GM12801 (cell line): Measurements from ENCODE around the gene LGALS3BP.

Experiments used
- CTCF ChIP-seq: IDR thresholded peaks from one replicate; pipeline ENCODE4 v1.5.1; 2011; ENCODE audit warnings: control low read depth; ENCODE audit not compliant: insufficient read length; ENCODE audit errors: extremely low read depth

LGALS3BP gene

GRCh38 chr17:78933025-78933958 lies 46.4 kb downstream of the LGALS3BP start:
- TF ChIP-seq CTCF, result no peak

- no peak for TF ChIP-seq CTCF
These were observed 49.6 kb downstream of the LGALS3BP start for GRCh38 chr17:78929908-78930775.

- TF ChIP-seq CTCF, result no peak
These were observed 53.8 kb downstream of the LGALS3BP start for GRCh38 chr17:78925662-78926555.

- no peak for TF ChIP-seq CTCF
These were observed 54.5 kb downstream of the LGALS3BP start, which contains the start of gene TIMP2 for GRCh38 chr17:78925234-78925633. TIMP2 (minus strand) TSS chr17:78925387; CDS start chr17:78925088, 299 bp downstream.

- TF ChIP-seq CTCF, result no peak
These were observed 55.1 kb downstream of the LGALS3BP start for GRCh38 chr17:78924481-78925151.

- no peak for TF ChIP-seq CTCF
These were observed 55.9 kb downstream of the LGALS3BP start for GRCh38 chr17:78923660-78924453.
